ENCODE measurements around the gene ANKRD28.
A peak's percentile ranks its signal among the peaks of the same experiment; 100 is the strongest.

The ANKRD28 gene

GRCh38 chr3:15690748-15691147 is 107.0 kb downstream of the ANKRD28 start:
- TF ChIP-seq CTCF (IDR thresholded peaks at IDR 0.05), result no peak
- intact Hi-C loops (cut with DNase I; ENCODE audit: low total_unique reads), result no loop called here
- Histone ChIP-seq H3K4me3 (no peak overlapping the region), H3K36me3 (peaks cover 42 to 91% (median 53%) of the 10 kb centered on the region in 3 donors), H3K27me3 (no peaks in the 10 kb centered on the region), H3K4me1 (no peaks in the 10 kb centered on the region), H3K9me3 (no peaks in the 10 kb centered on the region), H3K27ac (no peak overlapping the region)
- DNase-seq, result no peak

GRCh38 chr3:15690230-15690629 is 107.5 kb downstream of the ANKRD28 start:
- Histone ChIP-seq H3K4me1 (no peaks in the 10 kb centered on the region), H3K9me3 (no peaks in the 10 kb centered on the region), H3K27me3 (no peaks in the 10 kb centered on the region), H3K36me3 (peaks cover 43 to 88% (median 57%) of the 10 kb centered on the region in 3 donors), H3K27ac (no peak overlapping the region), H3K4me3 (no peak overlapping the region)
- no peak for TF ChIP-seq CTCF (IDR thresholded peaks at IDR 0.05)
- no peak for DNase-seq
- intact Hi-C loops (cut with DNase I; ENCODE audit: low total_unique reads), result no loop called here

DNA sequence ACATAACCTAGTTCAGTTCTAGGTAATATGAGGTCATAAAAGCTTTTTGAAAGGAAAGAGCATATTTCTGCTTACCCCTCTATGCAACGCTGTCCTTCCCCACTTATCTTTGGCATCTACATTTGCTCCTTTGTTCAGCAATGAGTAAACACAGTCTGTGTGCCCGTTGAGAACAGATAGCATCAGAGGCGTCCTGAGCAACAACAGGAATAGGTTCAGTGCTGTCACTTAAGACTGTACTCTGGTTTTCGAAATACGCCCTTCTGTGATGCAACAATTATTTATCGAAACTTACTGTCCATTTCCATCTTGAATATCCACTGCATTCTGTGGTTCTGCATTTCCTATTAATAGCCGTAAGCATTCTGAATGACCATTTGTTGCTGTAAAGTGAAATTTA is 111.9 kb downstream of the ANKRD28 start:
- no peak for DNase-seq
- Histone ChIP-seq H3K36me3 (peaks cover 37 to 67% (median 60%) of the 10 kb centered on the region in 3 donors), H3K27me3 (no peaks in the 10 kb centered on the region), H3K27ac (no peak overlapping the region), H3K4me3 (no peak overlapping the region), H3K9me3 (no peaks in the 10 kb centered on the region), H3K4me1 (peaks cover 0 to 24% (median 5%) of the 10 kb centered on the region in 4 donors)
- no peak for TF ChIP-seq CTCF (IDR thresholded peaks at IDR 0.05)
- intact Hi-C loops (cut with DNase I; ENCODE audit: low total_unique reads), result no loop called here

DNA sequence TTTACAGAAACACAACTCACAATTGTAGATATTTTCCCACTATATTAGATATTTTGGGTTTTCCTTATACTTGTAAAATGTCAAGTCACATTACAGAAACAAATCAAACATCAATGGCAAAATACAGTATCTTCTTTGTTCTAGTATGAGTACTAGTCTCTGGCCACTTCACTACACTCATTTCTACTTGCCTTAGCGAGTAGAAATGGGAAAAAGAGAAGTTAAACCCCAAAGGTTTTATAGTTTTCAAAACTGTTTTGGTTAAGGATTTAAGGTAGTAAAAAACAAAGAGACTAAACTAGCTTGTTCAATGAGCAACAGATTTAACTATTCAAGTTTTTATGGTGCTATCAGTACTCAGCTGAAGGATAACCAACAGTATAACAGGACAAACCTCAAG is 114.5 kb downstream of the ANKRD28 start:
- Histone ChIP-seq H3K4me3 (no peak overlapping the region), H3K36me3 (peaks cover 19 to 56% (median 55%) of the 10 kb centered on the region in 3 donors), H3K9me3 (no peaks in the 10 kb centered on the region), H3K27me3 (no peaks in the 10 kb centered on the region), H3K27ac (peak overlapping the region; percentile 9 to 42), H3K4me1 (peaks cover 0 to 24% (median 5%) of the 10 kb centered on the region in 4 donors)
- TF ChIP-seq CTCF (IDR thresholded peaks at IDR 0.05), result no peak
- intact Hi-C loops (cut with DNase I; ENCODE audit: low total_unique reads), result no loop called here
- no peak for DNase-seq

GRCh38 chr3:15682561-15683185 is 115.1 kb downstream of the ANKRD28 start:
- Histone ChIP-seq H3K9me3 (no peaks in the 10 kb centered on the region), H3K4me1 (peaks cover 0 to 24% (median 5%) of the 10 kb centered on the region in 4 donors), H3K27ac (peak overlapping the region; percentile 9 to 42), H3K36me3 (peaks cover 21 to 56% (median 56%) of the 10 kb centered on the region in 3 donors), H3K27me3 (no peaks in the 10 kb centered on the region), H3K4me3 (no peak overlapping the region)
- intact Hi-C loops (cut with DNase I; ENCODE audit: low total_unique reads), result no loop called here
- no peak for DNase-seq
- no peak for TF ChIP-seq CTCF (IDR thresholded peaks at IDR 0.05)

Data from tibial artery (tissue), 4 donors.